ENCODE results near the gene MTAP.
A peak's percentile ranks its signal among the peaks of the same experiment; 100 is the strongest.

MTAP gene

GRCh38 chr9:21972361-21972760 lies 169.9 kb downstream of the MTAP start:
- no peak for DNase-seq

- DNase-seq = no peak
Observed at GRCh38 chr9:21974343-21974721, 171.9 kb downstream of the MTAP start.

- DNase-seq = peak; percentile 56 to 81
Observed at GRCh38 chr9:21974722-21975409, 172.4 kb downstream of the MTAP start.

- no peak for DNase-seq
Observed at GRCh38 chr9:21976334-21976875, 174.0 kb downstream of the MTAP start.

GRCh38 chr9:21982391-21982790 lies 180.0 kb downstream of the MTAP start:
- DNase-seq = no peak

- DNase-seq = peak; percentile 65 to 72
Observed at GRCh38 chr9:21982861-21983560, 180.6 kb downstream of the MTAP start.

GRCh38 chr9:21983561-21983935 lies 181.1 kb downstream of the MTAP start:
- DNase-seq = peak; percentile 88 to 98

GRCh38 chr9:21984101-21984500 lies 181.7 kb downstream of the MTAP start:
- peak; percentile 83 to 92 for DNase-seq

GRCh38 chr9:21985964-21986667 lies 183.7 kb downstream of the MTAP start:
- DNase-seq = no peak

Data from inflammatory macrophage treated with lipopolysaccharide for 1 hour (primary cell).